ENCODE data around the gene ZDHHC17.

Gene ZDHHC17

GRCh38 chr12:76847260-76847659, 83.3 kb downstream of the ZDHHC17 start:
- no peak for DNase-seq (ENCODE audit: low spot score)
- TF ChIP-seq, protein P1, sequence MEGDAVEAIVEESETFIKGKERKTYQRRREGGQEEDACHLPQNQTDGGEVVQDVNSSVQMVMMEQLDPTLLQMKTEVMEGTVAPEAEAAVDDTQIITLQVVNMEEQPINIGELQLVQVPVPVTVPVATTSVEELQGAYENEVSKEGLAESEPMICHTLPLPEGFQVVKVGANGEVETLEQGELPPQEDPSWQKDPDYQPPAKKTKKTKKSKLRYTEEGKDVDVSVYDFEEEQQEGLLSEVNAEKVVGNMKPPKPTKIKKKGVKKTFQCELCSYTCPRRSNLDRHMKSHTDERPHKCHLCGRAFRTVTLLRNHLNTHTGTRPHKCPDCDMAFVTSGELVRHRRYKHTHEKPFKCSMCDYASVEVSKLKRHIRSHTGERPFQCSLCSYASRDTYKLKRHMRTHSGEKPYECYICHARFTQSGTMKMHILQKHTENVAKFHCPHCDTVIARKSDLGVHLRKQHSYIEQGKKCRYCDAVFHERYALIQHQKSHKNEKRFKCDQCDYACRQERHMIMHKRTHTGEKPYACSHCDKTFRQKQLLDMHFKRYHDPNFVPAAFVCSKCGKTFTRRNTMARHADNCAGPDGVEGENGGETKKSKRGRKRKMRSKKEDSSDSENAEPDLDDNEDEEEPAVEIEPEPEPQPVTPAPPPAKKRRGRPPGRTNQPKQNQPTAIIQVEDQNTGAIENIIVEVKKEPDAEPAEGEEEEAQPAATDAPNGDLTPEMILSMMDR (IDR thresholded peaks at IDR 0.05; ENCODE audit: extremely low read depth, insufficient read depth, missing control alignments) = no peak
- in situ Hi-C loops (cut with MboI; ENCODE audit: low pct_unique_long_range_greater_than_20kb, low sequenced_read_pairs, unreplicated experiment) = no loop called here

DNA sequence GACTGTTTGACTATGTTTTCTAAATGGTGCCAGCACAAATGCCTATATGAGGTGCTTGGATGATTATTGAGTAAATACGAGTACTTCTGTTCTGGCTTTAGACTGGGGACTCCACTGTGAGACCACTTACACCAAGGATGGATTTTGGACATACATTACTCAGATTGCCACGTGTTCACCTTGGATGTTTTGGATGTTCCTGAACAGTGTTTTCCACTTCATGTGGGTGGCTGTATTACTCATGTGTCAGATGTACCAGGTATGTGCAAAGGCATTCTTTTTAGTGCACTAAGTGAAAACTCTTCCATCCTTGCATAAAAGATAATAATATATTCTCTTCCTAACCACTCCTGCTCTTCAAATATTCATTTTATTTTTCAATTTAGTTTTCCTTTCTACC, 84.2 kb downstream of the ZDHHC17 start:
- TF ChIP-seq, protein P1 (IDR thresholded peaks at IDR 0.05; ENCODE audit: extremely low read depth, insufficient read depth, missing control alignments) = no peak
- in situ Hi-C loops (cut with MboI; ENCODE audit: low pct_unique_long_range_greater_than_20kb, low sequenced_read_pairs, unreplicated experiment) = no loop called here

DNA sequence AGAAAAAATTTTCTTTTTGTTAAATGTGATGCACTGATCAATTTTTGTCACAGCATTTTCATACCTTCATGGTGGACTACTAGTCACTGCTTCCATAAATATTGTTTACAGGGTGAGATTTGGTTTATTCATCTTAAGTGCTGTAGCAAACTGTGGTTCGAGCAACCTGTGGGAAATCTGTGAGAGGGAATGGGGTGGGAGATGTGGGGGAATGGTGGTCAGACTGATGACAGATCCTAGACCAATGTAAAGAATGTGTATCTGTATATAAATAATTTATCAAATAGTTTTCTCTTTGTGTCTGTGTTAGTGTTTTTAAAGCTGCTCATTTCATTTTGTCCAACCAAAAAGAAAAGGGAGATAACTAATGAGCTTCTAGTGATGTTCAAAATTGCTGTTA, 88.2 kb downstream of the ZDHHC17 start:
- no peak for DNase-seq (ENCODE audit: low spot score)
- TF ChIP-seq, protein P1 (IDR thresholded peaks at IDR 0.05; ENCODE audit: extremely low read depth, insufficient read depth, missing control alignments) = no peak
- in situ Hi-C loops (cut with MboI; ENCODE audit: low pct_unique_long_range_greater_than_20kb, low sequenced_read_pairs, unreplicated experiment) = no loop called here

More for the DNA sequence above, 84.2 kb downstream of the ZDHHC17 start:
- no peak for DNase-seq (ENCODE audit: low spot score)

- TF ChIP-seq, protein P1 (IDR thresholded peaks at IDR 0.05; ENCODE audit: extremely low read depth, insufficient read depth, missing control alignments) = no peak
- in situ Hi-C loops (cut with MboI; ENCODE audit: low pct_unique_long_range_greater_than_20kb, low sequenced_read_pairs, unreplicated experiment) = no loop called here
These were observed 91.4 kb downstream of the ZDHHC17 start for GRCh38 chr12:76855271-76855670.

GRCh38 chr12:76856018-76856644, 92.2 kb downstream of the ZDHHC17 start:
- TF ChIP-seq, protein P1 (IDR thresholded peaks at IDR 0.05; ENCODE audit: extremely low read depth, insufficient read depth, missing control alignments) = no peak
- in situ Hi-C loops (cut with MboI; ENCODE audit: low pct_unique_long_range_greater_than_20kb, low sequenced_read_pairs, unreplicated experiment) = no loop called here
- no peak for DNase-seq (ENCODE audit: low spot score)

More at GRCh38 chr12:76855271-76855670, 91.4 kb downstream of the ZDHHC17 start:
- no peak for DNase-seq (ENCODE audit: low spot score)

DNA sequence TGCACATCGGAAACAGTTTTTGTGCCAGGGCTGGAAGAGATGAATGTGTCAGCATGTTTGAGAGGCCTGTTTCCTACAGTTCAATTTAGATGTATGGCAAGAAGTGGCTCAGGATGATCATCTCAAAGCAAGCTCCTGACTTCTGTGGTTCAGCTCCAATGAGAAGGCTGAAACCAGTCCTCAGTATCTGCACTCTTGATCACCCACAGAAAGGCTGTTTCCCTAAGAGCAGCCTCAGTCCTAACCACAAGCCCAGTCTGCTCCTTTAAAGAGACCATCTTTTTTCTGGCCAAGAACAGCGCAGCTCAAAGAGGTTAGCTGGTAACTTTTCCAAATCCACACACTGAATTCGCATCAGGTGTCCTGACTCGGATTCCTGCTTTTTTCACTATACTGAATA, 95.7 kb downstream of the ZDHHC17 start:
- DNase-seq (ENCODE audit: low spot score) = no peak
- in situ Hi-C loops (cut with MboI; ENCODE audit: low pct_unique_long_range_greater_than_20kb, low sequenced_read_pairs, unreplicated experiment) = no loop called here
- TF ChIP-seq, protein P1 (IDR thresholded peaks at IDR 0.05; ENCODE audit: extremely low read depth, insufficient read depth, missing control alignments) = no peak

Measured in GM13977 (cell line).